GM21367 (cell line): ENCODE results near the gene DAND5.

Source experiments
- ATAC-seq: cut with Tn5 transposase; IDR thresholded peaks from one replicate; pipeline ENCODE4 v1.9.1; 2021; ENCODE audit not compliant: unreplicated experiment

Gene DAND5

GRCh38 chr19:12969292-12969988 is at the start of gene DAND5:
Gene DAND5 (plus strand): TSS chr19:12969576. CDS start chr19:12969661, 85 bp downstream.
- no peak for ATAC-seq

GRCh38 chr19:12921047-12921446 is 48.3 kb upstream of the DAND5 start:
- no peak for ATAC-seq

GRCh38 chr19:12922959-12923358 is 46.4 kb upstream of the DAND5 start:
- ATAC-seq = no peak

- no peak for ATAC-seq
Measured at GRCh38 chr19:12924621-12925310, 44.6 kb upstream of the DAND5 start.

- ATAC-seq = no peak
Measured at GRCh38 chr19:12930002-12930645, 39.3 kb upstream of the DAND5 start.

- no peak for ATAC-seq
Measured at GRCh38 chr19:12932392-12933286, 36.7 kb upstream of the DAND5 start.

GRCh38 chr19:12933287-12934072 is 35.9 kb upstream of the DAND5 start, which contains the start of gene FARSA:
Gene FARSA (minus strand): TSS chr19:12933711. CDS start chr19:12933696, 15 bp downstream.
- ATAC-seq = peak; percentile 29

GRCh38 chr19:12935071-12935470 is 34.3 kb upstream of the DAND5 start:
- no peak for ATAC-seq

- no peak for ATAC-seq
Measured at GRCh38 chr19:12936582-12936981, 32.8 kb upstream of the DAND5 start.

- ATAC-seq = no peak
Measured at GRCh38 chr19:12937093-12937926, 32.1 kb upstream of the DAND5 start.

- peak; percentile 60 for ATAC-seq
Measured at GRCh38 chr19:12937927-12938778, 31.2 kb upstream of the DAND5 start, which contains the start of gene CALR. Gene CALR (plus strand): TSS chr19:12938609. CDS start chr19:12938680, 71 bp downstream.

- peak; percentile 2 for ATAC-seq
Measured at GRCh38 chr19:12938779-12939601, 30.4 kb upstream of the DAND5 start.

- ATAC-seq = no peak
Measured at GRCh38 chr19:12939975-12940423, 29.4 kb upstream of the DAND5 start.

GRCh38 chr19:12940897-12941296 is 28.5 kb upstream of the DAND5 start:
- ATAC-seq = no peak

GRCh38 chr19:12943437-12944044 is 25.8 kb upstream of the DAND5 start:
- ATAC-seq = no peak

- no peak for ATAC-seq
Measured at GRCh38 chr19:12944104-12944674, 25.2 kb upstream of the DAND5 start.
